GM12891 (cell line): Measurements from ENCODE around the gene DOCK4.

ENCODE experiments used
- POLR2A ChIP-seq: IDR thresholded peaks from 2 replicates; pipeline ENCODE4 v1.6.1; 2011; ENCODE audit warnings: low read depth, low read length, control low read depth
- TAF1 ChIP-seq: IDR thresholded peaks from 2 replicates; pipeline ENCODE4 v1.6.1; 2011; ENCODE audit warnings: low read depth, low read length, control low read depth

GRCh38 chr7:112093409-112093808 is 112.8 kb downstream of the DOCK4 start:
- TF ChIP-seq TAF1 (no peak), POLR2A (no peak)
